Measurements from ENCODE around the gene RYR1.
A peak's percentile ranks its signal among the peaks of the same experiment; 100 is the strongest.

Gene RYR1

DNA sequence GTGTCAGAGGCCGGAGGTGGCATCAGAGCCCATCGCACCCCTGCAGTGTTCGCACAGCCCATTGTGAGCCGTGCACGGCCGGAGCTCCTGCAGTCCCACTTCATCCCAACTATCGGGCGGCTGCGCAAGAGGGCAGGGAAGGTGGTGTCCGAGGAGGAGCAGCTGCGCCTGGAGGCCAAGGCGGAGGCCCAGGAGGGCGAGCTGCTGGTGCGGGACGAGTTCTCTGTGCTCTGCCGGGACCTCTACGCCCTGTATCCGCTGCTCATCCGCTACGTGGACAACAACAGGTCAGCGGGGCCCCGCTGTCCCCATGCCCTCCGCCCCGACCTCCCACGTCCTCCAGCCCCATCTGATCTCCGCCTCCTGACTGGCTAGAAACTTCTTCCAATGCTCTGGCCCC is 85.7 kb downstream of the RYR1 start:
- DNase-seq: no peak

DNA sequence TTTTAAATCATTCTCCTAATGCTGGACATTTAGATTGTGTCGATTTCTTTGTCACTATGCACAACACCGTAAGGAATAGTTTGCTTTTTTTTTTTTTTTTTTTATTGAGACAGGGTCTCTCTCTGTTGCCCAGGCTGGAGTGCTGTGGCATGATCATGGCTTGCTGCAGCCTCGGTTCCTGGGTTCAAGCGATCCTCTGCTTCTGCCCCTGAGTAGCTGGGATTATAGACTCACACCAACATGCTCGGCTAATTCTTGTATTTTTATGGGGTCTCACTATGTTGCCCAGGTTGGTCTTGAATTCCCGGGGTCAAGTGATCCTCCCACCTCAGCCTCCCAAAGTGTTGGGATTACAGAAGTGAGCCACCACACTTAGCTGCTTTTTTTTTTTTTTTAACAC is 86.5 kb downstream of the RYR1 start:
- no peak for DNase-seq

DNA sequence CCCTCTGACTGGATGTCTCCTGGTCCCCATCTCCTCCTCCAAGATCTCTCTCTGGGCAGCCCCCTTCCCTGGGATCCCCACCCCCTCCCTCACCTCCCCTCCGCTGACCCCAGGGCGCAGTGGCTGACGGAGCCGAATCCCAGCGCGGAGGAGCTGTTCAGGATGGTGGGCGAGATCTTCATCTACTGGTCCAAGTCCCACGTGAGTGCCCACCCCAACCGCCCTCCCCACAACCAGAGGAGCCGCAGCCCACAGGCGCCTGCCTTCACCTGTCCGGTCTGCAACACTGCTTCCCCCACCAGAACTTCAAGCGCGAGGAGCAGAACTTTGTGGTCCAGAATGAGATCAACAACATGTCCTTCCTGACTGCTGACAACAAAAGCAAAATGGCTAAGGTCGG is 89.4 kb downstream of the RYR1 start:
- DNase-seq: no peak

DNA sequence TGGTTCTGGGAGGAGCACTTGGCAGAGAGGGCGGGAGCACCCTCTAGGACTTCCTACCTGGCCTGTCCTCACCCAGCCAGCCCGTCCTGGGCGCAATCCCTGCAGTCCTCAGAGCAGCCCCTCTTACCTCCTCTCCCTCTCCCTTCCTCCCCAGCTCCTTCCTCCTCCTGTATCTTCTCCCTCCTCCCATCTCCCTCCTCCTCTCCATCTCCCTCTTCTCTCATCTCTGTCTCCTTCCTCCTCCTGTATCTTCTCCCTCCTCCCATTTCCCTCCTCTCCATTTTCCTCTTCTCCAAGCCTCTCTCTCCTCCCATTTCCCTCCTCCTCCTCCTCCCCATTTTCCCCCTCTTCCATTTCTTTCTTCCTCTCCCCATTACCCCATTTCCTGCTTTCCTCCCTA is 89.8 kb downstream of the RYR1 start:
- DNase-seq: no peak

DNA sequence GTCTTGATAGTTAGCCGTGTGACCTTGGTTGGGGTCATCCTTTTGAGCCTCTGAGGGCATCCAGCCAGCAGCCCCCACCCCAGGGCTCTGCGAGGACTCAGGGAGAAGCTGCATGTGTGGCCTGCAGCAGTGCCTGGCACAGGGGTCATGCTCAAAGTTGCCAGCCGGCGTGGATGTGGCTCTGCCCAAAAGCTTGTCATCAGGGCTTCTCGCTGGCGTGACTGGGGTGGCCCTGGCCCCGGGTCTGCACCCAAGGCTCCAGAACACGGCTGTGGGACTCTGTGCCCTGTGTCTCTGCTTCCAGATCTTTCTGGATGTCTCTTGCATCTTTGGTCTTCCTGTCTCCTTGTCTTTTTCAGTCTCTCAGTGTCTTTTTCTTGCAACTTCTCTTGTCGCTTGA is 90.9 kb downstream of the RYR1 start:
- no peak for DNase-seq

DNA sequence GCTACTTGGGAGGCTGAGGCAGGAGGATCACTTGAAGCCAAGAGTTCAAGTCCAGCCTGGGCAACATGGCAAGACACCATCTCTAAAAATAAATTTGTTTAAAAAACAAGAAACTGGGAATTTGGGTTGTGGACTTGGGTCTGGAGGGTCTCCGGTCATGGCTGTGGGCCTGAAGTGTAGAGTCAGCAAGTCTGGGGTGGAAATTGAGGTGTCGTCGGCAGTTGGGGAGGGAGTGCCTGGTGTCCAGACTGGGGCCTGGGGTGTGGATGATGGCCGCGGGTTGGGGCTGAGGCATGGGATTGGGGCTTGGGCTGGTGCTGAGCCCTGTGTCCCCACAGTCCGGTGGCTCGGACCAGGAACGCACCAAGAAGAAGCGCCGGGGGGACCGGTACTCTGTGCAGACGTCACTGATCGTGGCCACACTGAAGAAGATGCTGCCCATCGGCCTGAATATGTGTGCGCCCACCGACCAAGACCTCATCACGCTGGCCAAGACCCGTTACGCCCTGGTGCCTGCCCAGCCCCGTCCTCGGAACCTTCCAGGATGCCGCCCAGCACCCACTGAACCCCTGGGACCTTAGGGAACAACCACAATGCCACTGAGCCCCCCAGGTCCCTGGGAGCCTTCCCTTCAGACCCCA is 91.6 kb downstream of the RYR1 start:
- DNase-seq: no peak

DNA sequence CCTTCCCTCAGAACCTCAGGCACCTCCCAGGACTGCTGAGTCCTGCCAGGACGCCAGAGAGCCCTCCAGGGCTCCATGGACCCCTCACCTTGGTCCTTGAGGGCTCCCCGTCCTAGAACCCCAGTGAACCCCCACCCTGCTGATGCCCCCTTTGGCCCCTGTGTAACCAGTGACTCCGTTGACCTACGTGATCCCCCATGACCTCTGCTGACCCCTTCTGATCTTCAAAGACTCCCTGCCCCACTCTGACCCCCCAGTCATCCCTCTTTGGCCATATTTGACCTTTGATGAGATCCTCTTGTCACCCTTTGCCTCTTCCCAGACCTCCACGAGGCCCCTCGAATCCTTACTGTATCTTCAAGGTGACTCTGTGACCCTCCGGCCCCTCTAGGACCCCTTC is 92.9 kb downstream of the RYR1 start:
- no peak for DNase-seq

DNA sequence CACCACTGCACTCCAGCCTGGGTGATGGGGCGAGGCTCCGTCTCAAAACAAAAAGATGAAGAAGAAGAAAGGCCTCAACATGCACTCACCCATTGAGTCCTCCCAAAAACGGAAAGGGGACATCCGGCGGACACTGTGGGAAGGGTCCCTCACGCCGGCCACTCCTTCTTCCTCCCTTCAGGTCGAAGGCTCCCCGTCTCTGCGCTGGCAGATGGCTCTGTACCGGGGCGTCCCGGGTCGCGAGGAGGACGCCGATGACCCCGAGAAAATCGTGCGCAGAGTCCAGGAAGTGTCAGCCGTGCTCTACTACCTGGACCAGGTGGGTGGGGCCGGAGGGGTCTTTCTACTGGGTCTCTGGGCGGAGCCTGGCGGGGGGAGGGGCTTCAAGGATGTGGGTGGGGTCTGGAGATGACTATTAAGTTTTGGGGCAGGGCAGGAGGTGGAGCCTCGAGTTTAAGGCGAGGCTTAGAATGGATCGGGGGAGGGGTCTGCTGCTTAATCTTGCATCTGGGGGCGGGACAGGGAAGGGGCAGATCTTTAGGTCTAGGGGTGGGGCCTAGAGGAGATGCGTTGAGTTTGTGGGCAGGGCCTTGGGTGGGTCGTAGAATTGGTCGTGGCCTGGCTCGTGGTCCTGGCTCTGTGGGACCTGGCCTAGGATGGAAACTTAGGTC is 94.1 kb downstream of the RYR1 start:
- peak in 1 of 2 experiments; percentile 16 for DNase-seq

DNA sequence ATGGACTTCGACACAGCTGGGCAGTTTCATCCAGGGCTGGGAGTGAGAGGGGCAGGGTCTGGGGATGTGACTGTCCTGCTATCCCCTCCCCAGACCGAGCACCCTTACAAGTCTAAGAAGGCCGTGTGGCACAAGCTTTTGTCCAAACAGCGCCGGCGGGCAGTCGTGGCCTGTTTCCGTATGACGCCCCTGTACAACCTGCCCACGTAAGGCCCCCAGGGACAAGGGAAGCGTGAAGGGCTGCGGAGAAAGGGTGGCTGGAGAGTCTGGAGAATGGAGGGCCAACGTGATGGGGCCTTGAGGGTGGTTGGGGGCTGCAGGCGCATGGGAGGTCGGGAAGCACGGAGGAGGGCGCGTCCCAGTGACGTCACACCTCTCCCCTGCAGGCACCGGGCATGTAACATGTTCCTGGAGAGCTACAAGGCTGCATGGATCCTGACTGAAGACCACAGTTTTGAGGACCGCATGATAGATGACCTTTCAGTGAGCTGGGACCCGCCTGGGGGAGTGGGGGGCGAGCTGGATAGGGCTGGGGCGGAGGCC is 94.8 kb downstream of the RYR1 start:
- no peak for DNase-seq

DNA sequence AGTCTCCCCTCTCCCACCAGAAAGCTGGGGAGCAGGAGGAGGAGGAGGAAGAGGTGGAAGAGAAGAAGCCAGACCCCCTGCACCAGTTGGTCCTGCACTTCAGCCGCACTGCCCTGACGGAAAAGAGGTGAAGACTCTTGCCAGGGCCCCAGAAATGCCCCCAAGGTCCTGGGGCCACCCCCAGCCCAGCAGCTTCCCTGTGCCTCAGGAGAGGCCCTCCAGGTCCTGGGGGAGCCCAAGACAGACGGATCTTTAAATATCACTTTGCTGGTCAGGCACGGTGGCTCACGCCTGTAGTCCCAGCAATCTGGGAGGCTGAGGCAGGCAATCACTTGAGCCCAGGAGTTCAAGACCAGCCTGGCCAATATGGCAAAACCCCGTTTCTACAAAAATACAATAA is 95.4 kb downstream of the RYR1 start:
- no peak for DNase-seq

DNA sequence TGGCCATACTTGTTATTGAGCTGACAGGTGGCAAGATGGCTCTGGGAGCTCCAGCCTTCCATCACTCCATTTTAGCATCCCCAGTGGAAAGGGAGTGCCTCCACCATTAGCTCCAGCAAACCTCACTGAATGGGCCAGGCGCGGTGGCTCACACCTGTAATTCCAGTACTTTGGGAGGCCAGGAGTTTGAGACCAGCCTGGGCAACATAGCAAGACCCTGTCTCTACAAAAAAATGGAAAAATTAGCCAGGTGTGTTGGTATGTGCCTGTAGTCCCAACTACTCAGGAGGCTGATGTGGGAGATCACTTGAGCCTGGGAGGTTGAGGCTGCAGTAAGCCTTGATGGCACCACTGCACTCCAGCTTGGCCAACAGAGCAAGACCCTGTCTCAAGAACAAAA is 98.0 kb downstream of the RYR1 start:
- no peak for DNase-seq

DNA sequence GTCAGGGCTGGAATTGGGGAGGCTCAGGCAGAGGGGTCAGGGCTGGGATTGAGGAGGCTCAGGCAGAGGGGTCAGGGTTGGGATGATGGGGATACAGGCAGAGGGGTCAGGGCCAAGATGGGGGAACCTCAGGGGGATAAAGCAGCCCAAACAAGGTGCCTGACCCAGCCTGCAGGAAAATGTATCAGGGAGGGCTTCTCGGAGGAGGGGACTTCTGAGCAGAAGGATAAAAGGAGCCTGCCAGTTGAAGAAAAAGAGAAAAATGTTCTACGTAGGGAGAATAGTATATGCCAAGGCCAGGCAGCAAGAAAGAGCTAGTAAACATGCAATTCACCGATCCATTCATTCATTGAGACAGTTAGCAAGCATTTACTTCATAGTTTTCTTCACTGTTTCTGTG is 99.4 kb downstream of the RYR1 start:
- no peak for DNase-seq

DNA sequence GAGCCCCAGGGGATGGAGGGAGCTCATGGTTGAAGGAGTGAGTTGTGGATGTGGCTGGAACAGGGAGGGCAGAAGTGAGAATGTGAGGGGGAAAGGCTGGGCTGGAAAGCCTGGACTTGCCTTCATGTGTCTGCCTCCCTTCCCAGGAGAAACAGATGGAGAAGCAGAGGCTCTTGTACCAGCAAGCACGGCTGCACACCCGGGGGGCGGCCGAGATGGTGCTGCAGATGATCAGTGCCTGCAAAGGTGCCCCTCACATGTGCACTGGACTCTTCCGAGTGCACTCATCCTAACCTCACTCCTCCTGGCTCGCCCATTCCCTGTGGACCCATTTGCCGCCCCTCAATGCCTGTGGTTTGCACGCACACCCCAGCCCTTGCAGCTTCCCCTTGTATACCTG is 101.1 kb downstream of the RYR1 start:
- DNase-seq: no peak

DNA sequence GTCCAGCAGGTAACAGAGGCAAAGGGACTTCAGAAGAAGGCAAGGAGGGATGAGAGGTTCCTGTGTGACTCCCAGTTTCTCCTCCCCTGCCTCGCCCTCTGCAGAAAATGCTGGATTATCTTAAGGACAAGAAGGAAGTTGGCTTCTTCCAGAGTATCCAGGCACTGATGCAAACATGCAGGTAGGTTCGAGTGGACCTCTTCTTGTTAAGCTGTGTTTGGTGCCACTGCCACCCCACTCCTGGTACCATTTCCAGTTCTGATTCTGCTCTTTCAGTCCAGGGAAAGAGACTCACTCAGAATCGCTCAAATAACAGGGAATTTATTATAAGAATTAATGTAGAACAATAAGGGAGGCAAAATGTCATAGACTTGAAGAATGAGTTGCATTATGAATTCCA is 101.7 kb downstream of the RYR1 start:
- DNase-seq: no peak

DNA sequence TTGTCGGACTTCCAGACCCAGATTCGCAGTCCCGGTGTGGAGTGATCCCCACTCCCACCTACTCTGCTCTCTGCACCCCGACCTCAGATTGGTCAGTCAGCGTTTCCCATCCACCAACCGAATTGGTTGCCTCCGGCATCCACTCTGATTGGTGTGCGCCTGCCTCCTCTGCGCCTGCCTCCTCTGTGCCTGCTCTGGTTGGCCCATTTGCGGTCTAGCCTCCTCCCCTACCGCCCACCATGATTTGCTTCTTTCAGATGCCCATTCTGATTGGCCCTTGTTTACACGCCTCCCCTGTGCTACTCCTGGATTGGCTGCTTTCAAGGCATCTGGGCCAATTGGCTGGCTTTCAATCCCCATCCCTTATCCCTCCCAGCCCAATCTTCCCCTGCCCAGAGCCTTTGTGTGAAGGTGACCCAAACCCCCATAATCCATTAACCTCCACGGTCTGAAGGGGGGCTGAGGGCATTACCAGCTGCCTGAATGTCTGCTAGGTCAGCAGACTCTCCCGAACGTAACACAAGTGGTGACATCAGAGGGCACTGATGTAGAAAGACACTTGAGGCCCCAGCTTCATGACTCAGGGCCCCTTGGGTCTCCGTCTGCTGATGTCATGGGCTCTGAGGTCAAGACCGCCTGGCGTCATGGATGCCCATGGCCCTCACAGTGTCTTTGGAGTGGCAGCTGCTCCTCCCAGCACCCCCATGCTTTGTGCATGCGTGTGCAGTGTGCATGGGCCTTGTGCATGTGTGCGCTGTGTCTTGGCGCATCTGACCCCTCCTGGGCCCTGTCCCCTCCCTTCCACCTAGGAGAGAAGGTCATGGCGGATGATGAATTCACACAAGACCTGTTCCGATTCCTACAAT is 103.8 kb downstream of the RYR1 start:
- DNase-seq: no peak

DNA sequence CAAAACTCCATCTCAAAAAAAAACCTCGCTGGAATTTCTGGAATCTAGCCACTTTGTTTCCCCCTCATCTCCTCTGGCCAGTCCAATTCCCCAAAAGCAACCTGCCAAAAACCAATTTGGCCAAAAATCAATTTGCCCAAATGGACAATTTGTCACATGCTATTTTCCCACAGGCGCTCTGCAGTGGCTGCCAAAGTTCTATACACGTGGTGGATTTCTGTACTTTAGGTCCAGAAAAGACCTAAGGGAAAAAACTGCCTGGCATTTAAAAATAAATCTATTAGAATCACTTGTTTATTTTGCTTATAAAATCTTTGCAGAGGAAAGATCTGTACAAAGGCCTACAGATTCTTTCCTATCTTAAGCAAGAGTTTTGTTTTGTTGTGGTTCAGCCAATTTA is 104.9 kb downstream of the RYR1 start:
- DNase-seq: no peak

DNA sequence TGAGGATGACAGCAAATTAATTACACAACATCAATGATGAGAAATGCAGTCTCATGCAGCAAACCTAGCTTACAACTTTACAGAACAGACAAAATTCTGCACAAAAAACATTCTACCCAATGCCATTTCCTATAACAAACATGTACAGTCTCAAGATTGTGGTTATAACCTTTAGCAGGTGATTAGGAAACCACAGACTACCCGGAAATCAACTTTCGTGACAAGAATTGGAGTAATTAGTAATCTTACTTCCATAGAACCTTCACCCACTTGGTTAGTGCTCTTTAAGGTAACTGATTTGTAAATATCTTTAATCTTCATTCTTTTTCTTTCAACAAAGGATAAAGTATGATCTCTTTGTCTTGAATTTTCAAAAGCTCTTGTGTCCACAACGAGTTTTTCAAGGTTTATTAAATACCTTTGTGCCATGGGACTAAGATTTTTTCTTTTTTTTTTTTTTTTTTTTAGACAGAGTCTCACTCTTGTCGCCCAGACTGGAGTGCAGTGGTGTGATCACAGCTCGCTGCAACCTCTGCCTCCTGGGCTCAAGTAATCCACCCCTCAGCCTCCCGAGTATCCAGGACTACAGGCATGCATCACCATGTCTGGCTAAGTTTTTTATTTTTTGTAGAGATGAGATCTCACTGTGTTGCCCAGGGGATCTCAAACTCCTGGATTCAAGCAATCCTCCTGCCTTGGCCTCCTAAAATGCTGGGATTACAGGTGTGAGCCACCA is 105.5 kb downstream of the RYR1 start:
- peak; percentile 24 to 35 for DNase-seq

DNA sequence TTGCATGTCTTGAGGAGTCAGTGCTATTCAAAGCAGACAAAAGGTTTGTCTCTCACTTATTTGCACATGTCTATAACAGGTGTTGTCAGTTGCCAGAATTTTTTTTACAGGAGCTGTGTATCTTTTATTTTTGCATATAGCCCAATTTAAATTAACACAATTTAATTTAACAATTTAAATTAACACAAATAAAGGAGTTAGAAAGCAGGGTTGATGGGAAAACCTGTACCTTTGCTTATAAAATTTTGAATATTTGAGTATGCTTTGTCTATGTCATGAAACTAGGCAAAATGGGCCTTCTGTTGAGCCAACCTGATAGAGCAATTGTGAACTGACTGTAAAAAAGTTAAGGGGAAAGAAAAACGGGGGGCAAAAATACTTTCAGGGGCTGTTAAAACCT is 106.3 kb downstream of the RYR1 start:
- DNase-seq: no peak

DNA sequence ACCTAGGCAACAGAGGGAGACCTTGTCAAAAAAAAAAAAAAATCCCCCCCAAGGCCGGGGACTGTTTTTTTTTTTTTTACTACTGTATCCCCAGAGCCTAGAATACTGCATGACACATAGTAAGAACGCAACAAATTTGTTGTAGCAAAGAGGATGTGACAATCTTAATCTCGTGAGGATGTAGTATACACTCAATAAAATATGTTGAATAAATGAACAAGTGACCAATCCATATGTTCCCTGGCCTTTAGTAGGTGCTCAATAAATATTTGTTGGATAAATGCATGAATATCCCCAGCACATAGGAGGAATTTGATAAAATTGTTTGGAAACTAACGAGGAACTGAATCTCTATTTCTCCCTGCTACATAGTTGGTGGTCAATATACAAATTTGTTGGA is 108.5 kb downstream of the RYR1 start:
- DNase-seq: no peak

DNA sequence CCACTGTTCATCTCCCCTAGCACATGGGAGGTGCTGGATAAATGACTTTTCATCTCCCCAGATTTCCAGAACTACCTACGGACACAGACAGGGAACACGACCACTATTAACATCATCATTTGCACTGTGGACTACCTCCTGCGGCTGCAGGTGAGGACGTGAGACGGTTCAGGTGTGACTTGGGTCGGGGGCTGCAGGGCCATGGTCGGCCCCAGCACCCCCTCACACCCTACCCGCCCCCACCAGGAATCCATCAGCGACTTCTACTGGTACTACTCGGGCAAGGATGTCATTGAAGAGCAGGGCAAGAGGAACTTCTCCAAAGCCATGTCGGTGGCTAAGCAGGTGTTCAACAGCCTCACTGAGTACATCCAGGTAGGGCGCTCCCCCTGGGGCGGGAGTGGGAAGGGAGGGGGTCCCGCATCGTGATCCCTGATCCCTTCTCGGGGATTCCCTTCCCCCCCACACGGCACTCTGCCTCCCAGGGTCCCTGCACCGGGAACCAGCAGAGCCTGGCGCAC is 109.9 kb downstream of the RYR1 start:
- no peak for DNase-seq

DNA sequence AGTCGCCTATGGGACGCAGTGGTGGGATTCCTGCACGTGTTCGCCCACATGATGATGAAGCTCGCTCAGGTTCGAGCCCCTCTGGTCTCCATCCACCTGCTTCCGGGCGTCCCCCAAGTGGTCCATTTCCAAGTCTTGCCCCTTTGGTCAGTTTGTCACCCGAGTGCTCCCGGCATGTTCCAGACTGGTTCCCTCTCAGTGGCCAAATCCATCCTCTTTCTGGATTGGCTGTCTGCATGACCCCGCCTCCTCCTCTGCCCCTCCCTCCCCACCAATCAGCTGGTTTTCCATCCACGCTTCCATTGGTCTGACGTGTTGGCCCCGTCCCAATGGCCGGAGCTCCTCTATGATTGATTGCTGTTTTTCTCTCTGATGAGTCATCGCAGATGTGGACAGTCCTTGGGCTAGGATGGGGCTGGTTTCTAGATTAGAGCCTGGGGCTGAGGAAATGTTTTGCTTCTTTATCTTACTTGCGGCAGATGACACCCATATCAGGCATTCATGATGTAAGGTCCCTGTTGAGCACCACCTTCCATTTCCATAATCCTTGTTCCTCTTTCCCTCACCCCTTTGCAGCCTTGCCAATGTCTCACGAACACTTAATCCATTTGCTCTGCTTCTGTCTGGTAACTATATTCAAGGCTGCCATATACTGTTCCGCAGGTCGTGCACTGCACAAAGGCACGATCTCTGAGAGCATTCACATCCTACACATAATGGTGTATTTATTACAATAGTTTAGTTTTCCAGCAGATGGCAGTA is 110.5 kb downstream of the RYR1 start:
- DNase-seq: peak; percentile 45 to 57

Measured in activated CD4-positive, alpha-beta T cell treated with anti-CD3 and anti-CD28 coated beads, Interleukin-2, amount 50 U/mL, for 48 hours (primary cell).